Breast epithelium (tissue), 4 donors: Measurements from ENCODE around the gene TTC7B. TPM values are rescaled to one million over a fixed set of nuclear protein-coding genes. Genes with fewer than 3 reads are reported as not detected.

ENCODE experiments used
- DNase-seq, 2 donors: peaks; one replicate each; pipeline ENCODE4 v3.0.0-alpha.2; 2019; ENCODE audit warnings: low spot score in 2 of 2
- H3K27ac ChIP-seq, 2 donors: fragments of 200-600 bp; sonication (generic) in 1 of 2; one replicate each; pipeline ENCODE4 v1.5.1; 2016 to 2019; ENCODE audit warnings: mild to moderate bottlenecking in 1 of 2
- H3K27me3 ChIP-seq, 2 donors: fragments of 200-600 bp; sonication (generic) in 1 of 2; one replicate each; pipeline versions ENCODE4 v1.5.1 to v1.6.0; 2017 to 2019; ENCODE audit warnings: control low read depth in 1 of 2, mild to moderate bottlenecking in 1 of 2
- H3K36me3 ChIP-seq: fragments of 200-600 bp; one replicate; pipeline ENCODE4 v1.5.1; 2019
- H3K4me1 ChIP-seq, 2 donors: fragments of 200-600 bp; sonication (generic); one replicate each; pipeline ENCODE4 v1.5.1; 2016 to 2019; ENCODE audit warnings: control low read depth in 1 of 2
- H3K4me3 ChIP-seq, 3 donors: fragments of 200-600 bp; sonication (generic); 1 replicate in 2 of 3; 2 replicates in 1 of 3; pipeline ENCODE4 v1.5.1; 2016 to 2019; ENCODE audit warnings: mild to moderate bottlenecking in 3 of 3, moderate library complexity in 2 of 3
- H3K9me3 ChIP-seq, 2 donors: fragments of 200-600 bp; sonication (generic) in 1 of 2; one replicate each; pipeline ENCODE4 v1.5.1; 2016 to 2019; ENCODE audit warnings: control low read depth in 1 of 2
- CTCF ChIP-seq, 3 donors: fragments of 450-650 bp; IDR thresholded peaks; one replicate each; pipeline ENCODE4 v1.5.1; 2016 to 2017; ENCODE audit warnings: antibody characterized with exemption in 3 of 3, mild to moderate bottlenecking in 3 of 3, moderate library complexity in 3 of 3
- POLR2A ChIP-seq: fragments of 450-650 bp; IDR thresholded peaks from one replicate; pipeline ENCODE4 v1.6.1; 2016; ENCODE audit warnings: antibody characterized with exemption, mild to moderate bottlenecking, moderate library complexity
- POLR2AphosphoS5 ChIP-seq, 3 donors: sonication (generic); formaldehyde crosslinking; IDR thresholded peaks; one replicate each; pipeline ENCODE4 v1.6.1; 2017; ENCODE audit warnings: antibody characterized with exemption in 3 of 3
- intact Hi-C: fragments of 100-400 bp; cut with DNase I; formaldehyde crosslinking; loops from one replicate; pipeline ENCODE4 v1.15.1; 2023; ENCODE audit warnings: low total_unique reads
- total RNA-seq, 3 donors: library from RNA; depleted of rRNA; stranded (reverse); fragments of >200 nt; gene quantifications; one replicate each; pipeline ENCODE4 v1.1.0, GENCODE V29; 2016

TTC7B gene
- total RNA-seq, 3 donors from 2014 or later, result 14.0 to 29.1 (median 22.0) TPM

GRCh38 chr14:90809530-90810312 lies 6.5 kb downstream of the TTC7B start:
- no peak overlapping the region for H3K27ac ChIP-seq

GRCh38 chr14:90808759-90809529 lies 7.3 kb downstream of the TTC7B start:
- intact Hi-C loops, result no loop called here
- Histone ChIP-seq H3K36me3 (no peaks in the 10 kb centered on the region), H3K4me1 (no peaks in the 10 kb centered on the region), H3K4me3 (no peak overlapping the region), H3K27ac (peak overlapping the region in 1 of 2 donors; percentile 21), H3K9me3 (no peaks in the 10 kb centered on the region), H3K27me3 (no peaks in the 10 kb centered on the region)
- TF ChIP-seq POLR2A (no peak), CTCF (IDR thresholded peaks at IDR 0.05) (no peak), POLR2AphosphoS5 (IDR thresholded peaks at IDR 0.05) (no peak)
- DNase-seq, result no peak

More at GRCh38 chr14:90809530-90810312, 6.5 kb downstream of the TTC7B start:
- Histone ChIP-seq H3K9me3 (no peaks in the 10 kb centered on the region), H3K4me1 (no peaks in the 10 kb centered on the region), H3K4me3 (no peak overlapping the region), H3K27me3 (no peaks in the 10 kb centered on the region), H3K36me3 (no peaks in the 10 kb centered on the region)
- intact Hi-C loops, result no loop called here
- TF ChIP-seq CTCF (IDR thresholded peaks at IDR 0.05), result no peak
- TF ChIP-seq POLR2AphosphoS5 (IDR thresholded peaks at IDR 0.05), result no peak
- no peak for TF ChIP-seq POLR2A
- DNase-seq, result no peak

GRCh38 chr14:90807060-90807459 lies 9.2 kb downstream of the TTC7B start:
- Histone ChIP-seq H3K27me3 (no peaks in the 10 kb centered on the region), H3K27ac (no peak overlapping the region), H3K4me3 (no peak overlapping the region), H3K36me3 (no peaks in the 10 kb centered on the region), H3K9me3 (no peaks in the 10 kb centered on the region), H3K4me1 (no peaks in the 10 kb centered on the region)
- TF ChIP-seq POLR2A, result no peak
- no peak for TF ChIP-seq POLR2AphosphoS5 (IDR thresholded peaks at IDR 0.05)
- no peak for TF ChIP-seq CTCF (IDR thresholded peaks at IDR 0.05)
- DNase-seq, result no peak
- intact Hi-C loops, result no loop called here

- TF ChIP-seq POLR2AphosphoS5 (IDR thresholded peaks at IDR 0.05), result no peak
- TF ChIP-seq CTCF (IDR thresholded peaks at IDR 0.05), result no peak
- no peak for TF ChIP-seq POLR2A
- no peaks in the 10 kb centered on the region for H3K36me3 ChIP-seq
- H3K27me3 ChIP-seq, result no peaks in the 10 kb centered on the region
- DNase-seq, result no peak
- intact Hi-C loops, result no loop called here
- H3K9me3 ChIP-seq, result no peaks in the 10 kb centered on the region
- no peak overlapping the region for H3K27ac ChIP-seq
- no peak overlapping the region for H3K4me3 ChIP-seq
- no peaks in the 10 kb centered on the region for H3K4me1 ChIP-seq
Observed at GRCh38 chr14:90805662-90806540, 10.3 kb downstream of the TTC7B start.
